ENCODE measurements around the gene RNF135. TPM values are rescaled to one million over a fixed set of nuclear protein-coding genes. Genes with fewer than 3 reads are reported as not detected.
"Not testable (repeated sequence)": the region's sequence is repeated elsewhere in the genome, so short reads cannot be mapped to it uniquely, and the experiment has no call there.

Gene RNF135, protein sequence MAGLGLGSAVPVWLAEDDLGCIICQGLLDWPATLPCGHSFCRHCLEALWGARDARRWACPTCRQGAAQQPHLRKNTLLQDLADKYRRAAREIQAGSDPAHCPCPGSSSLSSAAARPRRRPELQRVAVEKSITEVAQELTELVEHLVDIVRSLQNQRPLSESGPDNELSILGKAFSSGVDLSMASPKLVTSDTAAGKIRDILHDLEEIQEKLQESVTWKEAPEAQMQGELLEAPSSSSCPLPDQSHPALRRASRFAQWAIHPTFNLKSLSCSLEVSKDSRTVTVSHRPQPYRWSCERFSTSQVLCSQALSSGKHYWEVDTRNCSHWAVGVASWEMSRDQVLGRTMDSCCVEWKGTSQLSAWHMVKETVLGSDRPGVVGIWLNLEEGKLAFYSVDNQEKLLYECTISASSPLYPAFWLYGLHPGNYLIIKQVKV
- total RNA-seq (2014; rRNA removed; shearing (Covaris generic)), result 27.0 and 27.3 TPM in 2 replicates
- polyA plus RNA-seq (2014; cell fraction: nucleus; rRNA removed), result 20.5 and 24.0 TPM in 2 replicates

DNA sequence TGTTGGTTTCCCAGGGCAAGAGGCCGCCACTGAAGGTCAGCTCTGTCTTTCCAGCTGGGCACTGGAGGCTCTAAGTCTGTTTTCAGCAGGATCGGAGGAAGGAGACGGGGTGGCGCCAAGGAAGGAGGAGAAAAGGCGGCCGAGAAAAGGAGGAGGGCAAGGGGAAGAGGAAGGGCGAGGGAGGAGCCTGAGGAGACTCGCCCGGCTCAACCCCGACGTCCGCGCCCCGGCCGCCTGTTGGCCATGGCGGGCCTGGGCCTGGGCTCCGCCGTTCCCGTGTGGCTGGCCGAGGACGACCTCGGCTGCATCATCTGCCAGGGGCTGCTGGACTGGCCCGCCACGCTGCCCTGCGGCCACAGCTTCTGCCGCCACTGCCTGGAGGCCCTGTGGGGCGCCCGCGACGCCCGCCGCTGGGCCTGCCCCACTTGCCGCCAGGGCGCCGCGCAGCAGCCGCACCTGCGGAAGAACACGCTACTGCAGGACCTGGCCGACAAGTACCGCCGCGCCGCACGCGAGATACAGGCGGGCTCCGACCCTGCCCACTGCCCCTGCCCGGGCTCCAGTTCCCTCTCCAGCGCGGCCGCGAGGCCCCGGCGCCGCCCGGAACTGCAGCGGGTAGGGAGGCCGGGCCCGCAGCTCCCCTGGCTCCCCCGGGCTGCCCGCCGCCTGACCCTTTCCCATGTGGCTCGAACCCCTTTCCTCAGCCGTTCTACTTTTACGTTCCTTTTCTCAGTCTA, at the start of gene RNF135:
Gene RNF135, plus strand, starts transcription at position 209 of the 737 bp plus-strand sequence. Its CDS starts 35 bp downstream, at position 244.
- DNase-seq (ENCODE audit: extremely low read depth, low read depth), result peak; percentile 89

DNA sequence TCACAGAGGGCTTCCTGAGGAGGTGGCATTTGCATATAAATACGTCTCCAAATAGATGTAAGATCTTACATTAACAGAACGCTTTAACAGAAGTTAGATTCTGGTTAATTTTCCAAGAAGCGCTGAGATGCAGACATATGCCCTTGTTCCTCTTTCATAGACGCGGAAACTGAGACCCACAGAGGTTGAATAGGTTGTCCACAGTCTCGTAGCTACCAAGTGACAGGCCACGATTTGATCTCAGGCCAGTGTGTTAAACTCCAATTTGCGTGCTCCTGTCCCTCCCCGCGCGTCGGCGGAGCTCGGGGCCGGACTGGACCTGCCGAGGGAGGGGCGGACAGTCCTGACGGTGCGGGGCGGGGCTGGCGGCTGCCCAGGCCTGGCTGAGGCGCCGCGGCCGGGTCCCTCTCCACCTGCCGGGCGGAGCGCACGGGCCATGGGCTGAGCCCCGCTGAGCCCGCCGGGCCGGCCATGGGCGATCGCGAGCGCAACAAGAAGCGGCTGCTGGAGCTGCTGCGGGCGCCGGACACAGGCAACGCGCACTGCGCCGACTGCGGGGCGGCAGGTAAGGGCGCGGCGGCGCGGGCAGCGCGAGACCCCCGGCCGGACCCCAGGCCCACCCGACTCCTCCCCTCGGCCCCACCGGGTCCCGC, 49.2 kb upstream of the RNF135 start, which contains the start of gene ADAP2:
Gene ADAP2, plus strand, starts transcription at position 402 of the 653 bp plus-strand sequence. Its CDS starts 70 bp downstream, at position 472.
- DNase-seq (ENCODE audit: extremely low read depth, low read depth), result peak; percentile 7

DNA sequence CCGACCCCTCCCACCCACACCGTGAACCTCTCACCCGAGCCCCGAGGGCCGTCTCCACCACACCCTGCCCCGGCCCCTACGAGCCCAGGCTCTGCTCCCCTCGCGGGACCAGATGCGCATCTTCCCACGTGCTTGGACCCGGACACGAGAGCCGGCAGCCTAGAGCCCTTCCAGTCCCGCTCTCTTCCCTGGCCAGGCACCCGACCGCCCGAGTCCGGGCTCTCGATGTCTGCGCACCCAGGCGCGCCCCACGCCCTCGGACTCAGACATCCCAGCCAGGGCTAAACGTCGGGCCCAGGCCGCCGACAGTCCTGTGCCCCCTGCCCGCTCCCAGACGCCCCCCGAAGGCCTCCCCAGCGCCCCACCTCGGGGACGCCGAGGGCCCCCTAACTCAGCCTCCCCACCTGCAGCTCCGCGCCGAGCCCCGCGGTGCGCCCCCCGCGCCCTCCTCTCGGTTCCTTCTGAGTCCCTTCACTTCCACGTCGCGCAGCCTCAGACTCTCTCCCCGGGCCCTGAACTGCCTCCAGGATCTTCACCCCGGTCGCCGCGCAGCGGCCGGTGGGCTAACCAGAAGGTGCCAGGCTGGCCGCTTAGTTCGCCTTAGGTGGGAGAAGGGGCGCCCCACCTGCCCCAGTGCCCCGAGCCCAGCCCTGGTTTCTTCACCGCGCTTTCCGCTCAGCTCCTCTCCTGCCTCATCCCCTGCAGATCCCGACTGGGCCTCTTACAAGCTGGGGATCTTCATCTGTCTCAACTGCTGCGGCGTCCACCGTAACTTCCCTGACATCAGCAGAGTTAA, 48.4 kb upstream of the RNF135 start:
- no peak for DNase-seq (ENCODE audit: extremely low read depth, low read depth)

DNA sequence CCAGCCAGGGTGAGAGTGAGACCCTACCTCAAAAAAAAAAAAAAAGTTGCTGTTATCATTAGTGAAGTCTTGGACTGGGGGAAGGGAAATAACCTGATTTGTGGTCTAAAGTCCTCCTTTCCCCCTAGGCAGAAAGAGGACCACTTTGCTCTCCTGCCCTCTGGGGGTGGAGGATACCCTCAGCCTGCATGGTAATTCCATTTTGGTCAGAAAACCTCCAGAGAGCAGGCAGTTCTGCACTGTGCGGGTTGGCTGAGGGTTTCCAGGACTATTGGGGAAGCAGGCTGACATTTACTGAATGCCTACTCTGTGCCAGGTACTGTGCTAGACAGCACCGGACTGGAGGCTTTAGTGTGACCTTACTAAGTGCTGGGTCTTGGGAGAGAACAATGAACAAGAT, 46.5 kb upstream of the RNF135 start:
- no peak for DNase-seq (ENCODE audit: extremely low read depth, low read depth)

DNA sequence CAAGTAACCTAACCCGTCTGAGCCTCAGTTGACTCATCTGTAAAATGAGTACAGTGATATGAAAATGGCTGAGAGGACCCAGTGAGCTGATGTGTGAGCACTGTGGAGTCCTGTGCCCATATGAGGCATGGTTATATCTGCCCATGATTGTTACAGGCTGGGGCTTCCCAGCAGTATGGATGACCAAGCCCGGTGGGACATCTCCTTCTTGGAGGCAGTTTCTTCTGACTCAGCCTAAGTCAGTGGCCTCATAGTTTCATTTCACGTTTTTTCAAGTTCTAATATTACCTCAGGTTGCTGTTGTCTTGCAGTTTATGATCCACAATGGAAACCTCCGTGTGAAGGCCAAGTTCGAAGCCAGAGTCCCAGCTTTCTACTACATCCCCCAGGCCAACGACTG, 44.3 kb upstream of the RNF135 start:
- DNase-seq (ENCODE audit: extremely low read depth, low read depth), result no peak

DNA sequence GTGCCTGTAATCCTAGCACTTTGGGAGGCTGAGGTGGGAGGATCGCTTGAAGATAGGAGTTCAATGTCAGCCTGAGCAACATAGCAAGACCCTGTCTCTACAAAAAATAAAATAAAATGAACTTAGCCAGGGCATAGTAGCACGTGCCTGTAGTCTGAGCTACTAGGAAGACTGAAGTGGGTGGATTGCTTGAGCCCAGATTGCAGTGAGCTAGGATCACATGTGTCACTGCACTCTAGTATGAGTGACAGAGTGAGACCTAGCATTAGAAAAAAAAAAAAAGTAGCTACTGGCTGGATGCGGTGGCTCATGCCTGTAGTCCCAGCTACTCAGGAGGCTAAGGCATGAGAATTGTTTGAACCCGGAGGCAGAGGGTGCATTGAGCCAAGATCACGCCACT, 43.1 kb upstream of the RNF135 start:
- no peak for DNase-seq (ENCODE audit: extremely low read depth, low read depth)

DNA sequence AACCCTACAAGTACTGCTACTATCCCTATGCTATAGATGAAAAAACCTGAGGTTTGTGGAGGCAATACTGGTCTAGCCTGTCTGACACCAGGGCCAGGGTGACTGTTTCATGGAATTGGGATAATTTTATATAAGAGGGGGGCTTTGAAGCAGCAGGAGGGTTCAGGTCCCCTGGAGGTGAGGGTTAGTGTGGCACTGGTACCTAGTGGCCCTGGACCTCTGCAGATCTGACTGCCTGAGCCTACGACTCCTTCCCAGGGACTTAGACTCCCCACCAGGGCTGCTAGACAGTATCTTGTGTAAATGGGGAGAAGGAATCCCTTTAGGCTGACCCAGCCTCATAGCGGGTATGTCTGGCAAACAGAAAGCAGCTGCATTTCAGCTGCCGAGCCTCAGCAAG, 42.3 kb upstream of the RNF135 start:
- no peak for DNase-seq (ENCODE audit: extremely low read depth, low read depth)

DNA sequence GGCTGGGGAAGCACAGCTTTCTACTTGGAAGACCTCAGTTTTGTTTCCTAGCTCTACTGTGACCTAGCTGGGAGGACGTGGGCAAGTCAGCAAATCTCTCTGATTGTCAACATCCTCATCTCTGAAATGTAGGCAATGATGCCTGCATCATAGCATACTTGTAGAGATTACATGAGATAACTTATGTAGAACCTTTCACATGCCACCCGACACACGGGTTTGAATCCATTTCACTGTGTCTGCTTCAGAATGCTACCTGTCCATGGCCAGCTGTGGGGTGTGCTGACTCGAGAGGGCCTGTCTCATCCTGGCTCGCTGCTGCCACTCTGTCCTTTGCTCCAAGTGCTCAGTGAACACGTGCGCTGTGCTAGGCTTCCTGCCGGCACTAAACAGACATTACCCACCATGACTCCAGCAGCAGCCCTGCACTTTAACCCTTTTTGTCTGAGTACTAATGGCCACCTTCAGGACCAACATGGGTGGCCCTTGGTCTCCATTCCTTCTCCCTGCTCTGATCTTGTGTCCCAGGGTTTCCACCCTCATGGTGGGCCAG, 41.7 kb upstream of the RNF135 start:
- no peak for DNase-seq (ENCODE audit: extremely low read depth, low read depth)

DNA sequence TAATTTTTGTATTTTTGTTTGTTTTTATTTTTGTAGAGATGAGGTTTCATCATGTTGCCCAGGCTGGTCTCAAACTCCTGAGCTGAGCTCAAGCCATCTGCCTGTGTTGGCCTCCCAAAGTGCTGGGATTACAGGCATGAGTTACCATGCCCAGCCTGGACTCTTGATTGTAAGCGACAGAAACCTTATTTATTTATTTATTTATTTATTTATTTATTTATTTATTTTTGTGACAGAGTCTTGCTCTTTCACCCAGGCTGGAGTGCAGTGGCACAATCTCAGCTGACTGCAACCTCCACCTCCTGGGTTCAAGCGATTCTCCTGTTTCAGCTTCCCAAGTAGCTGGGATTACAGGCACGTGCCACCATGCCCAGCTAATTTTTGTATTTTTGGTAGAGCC, 41.0 kb upstream of the RNF135 start:
- DNase-seq (ENCODE audit: extremely low read depth, low read depth), result not testable (repeated sequence)

DNA sequence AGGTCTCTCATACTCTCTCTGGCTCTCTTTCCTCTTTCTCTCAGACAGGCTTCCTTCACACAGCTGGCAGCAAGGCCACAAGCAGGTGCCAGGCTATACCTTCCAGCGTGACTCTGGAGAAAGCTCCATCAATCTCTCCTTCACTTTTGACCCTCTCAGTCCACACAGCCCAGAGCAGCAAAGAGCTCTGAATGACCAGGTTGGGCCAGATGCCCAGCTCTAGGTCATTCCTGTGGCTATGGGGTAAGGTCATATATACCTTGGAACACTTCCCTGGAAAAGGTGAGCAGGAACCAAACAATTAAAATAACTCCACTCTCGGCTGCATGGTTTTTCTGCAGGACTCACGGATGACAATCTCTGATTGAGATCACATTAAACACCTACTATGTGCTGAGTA, 40.3 kb upstream of the RNF135 start:
- DNase-seq (ENCODE audit: extremely low read depth, low read depth), result no peak

DNA sequence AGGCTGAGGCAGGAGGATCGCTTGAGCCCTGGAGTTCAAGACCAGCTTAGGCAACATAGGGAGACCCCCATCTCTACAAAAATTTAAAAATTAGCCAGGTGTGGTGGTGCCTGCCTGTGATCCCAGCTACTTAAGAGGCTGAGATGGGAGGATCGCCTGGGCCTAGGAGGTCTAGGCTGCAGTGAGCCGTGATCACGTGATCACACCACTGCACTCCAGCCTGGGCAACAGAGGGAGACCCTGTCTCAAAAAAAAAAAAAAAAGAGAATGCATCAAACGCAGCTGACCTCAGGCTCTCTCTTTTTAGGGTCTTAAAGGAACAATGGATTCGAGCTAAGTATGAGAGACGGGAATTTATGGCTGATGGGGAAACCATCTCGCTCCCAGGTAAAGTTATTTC, 39.3 kb upstream of the RNF135 start:
- not testable (repeated sequence) for DNase-seq (ENCODE audit: extremely low read depth, low read depth)

DNA sequence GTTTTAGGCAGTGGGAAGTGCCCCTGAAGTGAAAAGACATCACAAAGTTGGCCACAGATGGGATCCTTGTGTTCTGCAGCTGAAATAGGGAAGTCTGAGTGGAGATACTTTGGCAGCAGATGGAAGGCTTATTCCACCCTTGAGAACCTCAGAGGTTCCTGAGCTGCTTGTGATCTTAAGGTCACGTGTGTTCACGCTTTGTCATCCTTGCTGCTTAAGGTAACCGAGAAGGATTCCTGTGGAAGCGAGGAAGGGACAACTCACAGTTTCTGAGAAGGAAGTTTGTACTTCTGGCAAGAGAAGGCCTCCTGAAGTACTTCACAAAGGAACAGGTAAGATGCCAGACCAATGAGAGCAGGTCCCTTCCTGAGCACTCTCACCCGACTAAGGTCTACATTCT, 36.9 kb upstream of the RNF135 start:
- no peak for DNase-seq (ENCODE audit: extremely low read depth, low read depth)

DNA sequence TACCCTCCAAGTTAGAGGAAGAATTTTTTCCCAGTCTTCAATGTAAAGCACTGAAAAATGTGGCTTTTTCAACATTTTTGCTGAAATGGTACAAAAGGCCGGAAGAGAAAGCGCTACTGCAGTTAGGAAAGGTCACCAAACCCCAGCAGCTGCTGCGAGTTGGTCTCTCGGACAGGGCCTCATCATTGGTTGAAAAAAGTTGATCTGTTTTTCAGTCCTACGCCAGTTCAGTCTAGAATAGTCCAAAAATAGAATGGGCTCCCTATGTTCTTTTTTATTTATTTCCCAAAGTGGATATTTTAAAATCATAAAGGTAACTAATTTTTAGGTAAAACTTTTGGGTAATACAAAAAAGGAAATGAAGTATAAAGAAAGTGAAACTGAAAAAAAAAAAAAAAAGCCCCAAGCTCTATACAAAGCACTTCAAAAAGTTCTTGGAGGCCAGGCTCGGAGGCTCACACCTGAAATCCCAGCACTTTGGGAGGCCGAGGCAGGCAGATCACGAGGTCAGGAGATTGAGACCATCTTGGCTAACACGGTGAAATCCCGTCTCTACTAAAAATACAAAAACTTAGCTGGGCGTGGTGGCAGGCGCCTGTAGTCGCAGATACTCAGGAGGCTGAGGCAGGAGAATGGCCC, 31.7 kb upstream of the RNF135 start:
- DNase-seq (ENCODE audit: extremely low read depth, low read depth), result no peak

DNA sequence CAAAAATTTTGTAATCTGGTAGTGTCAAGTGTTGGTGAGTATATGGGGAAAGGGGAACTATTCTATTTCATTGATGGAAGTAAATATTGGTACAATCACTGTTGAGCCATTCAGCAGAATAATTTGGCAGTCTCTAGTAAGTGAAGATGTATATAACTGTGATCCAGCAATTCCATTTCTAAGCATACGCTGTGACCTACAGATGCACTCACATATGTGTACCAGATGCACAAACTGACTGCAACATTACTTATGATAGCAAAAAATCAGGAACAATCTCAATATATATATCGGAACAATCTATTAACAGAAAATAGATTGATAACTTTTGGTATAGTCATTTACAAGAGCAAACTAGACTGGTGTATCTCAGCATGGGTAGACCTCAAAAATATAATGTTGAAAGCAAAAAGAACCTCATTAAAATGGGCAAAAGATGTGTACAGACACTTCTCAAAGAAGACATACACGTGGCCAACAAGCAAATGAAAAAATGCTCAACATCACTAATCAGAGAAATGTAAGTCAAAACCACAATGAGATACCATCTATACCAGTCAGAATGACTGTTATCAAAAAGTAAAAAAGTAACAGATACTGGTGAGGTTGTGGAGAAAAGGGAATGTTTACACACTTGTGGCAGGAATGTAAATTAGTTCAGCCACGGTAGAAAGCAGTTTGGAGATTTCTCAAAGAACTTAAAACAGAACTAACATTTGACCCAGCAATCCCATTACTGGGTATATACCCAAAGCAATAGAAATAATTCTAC, 28.3 kb upstream of the RNF135 start:
- DNase-seq (ENCODE audit: extremely low read depth, low read depth), result no peak

DNA sequence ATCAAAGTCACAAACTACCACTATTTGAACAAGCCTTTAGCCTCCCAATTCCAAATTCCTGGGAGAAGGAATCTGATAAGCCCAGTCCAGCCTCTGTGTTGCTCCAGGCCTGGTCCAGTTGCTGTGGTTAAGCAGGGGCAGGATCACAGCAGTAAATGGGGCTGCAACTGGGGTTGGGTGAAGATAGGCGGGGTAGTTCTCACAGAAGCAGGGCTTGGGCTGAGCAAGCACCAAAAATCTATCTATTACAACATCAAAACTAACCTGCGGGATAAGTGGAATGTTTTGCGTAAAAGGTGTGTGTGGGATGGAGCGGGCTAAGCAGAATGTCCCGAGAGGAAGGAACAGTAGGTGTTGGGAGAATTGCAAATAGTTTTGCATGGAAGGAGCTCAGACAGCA, 23.0 kb upstream of the RNF135 start:
- DNase-seq (ENCODE audit: extremely low read depth, low read depth), result no peak

DNA sequence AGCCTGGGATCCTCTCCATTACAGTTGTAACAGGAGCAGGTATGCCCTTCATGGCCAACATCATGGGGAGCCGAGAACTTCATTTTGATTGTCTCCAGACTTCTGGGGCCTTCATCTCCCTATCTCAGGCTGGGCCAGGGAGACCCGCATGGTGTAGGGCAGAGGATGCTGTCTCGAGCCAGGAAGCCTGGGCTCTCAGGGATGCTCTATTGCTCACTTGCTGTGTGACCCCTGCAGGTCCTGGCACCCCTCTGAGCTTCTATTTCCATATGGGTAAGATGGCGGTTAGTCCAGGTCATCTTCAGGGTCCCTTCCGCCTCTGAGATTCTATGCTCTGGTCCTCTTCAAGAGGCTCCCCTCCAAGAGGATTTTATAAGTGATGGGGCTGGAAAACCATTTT, 20.6 kb upstream of the RNF135 start:
- no peak for DNase-seq (ENCODE audit: extremely low read depth, low read depth)

DNA sequence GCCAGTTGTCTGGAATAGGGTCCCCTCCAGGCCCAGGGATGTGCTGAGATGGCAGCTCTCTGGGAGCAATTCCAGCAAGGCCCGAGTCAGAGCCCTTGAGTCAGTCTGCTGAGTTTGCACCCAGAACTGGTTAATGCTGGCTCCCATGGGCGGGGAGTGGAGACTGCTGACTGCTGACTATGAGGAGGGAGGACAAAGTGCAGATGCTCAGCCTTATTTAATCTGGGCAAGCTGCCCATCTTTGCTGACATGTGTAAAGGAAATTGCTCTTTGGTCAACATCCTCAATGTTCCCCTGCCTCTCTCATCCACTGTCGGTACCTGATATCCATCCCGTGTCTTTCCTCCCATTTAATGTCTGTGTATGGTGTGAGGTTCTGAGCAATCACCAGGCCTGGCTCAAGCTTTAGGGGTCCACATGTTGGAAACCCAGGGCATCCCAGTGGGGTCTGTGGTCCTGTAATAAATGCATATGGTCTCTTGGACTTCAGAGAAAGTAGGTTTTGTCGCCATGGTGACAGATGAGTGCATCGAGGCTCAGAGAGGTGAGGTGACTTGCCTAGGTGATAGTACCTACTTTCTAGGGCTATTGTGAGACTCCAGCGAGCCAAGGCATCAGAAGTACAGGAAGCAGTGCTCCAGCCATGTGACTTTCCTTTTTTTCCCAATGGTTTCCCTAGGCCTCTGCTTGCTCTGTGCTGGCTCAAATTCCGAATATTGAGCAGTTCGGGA, 20.0 kb upstream of the RNF135 start:
- DNase-seq (ENCODE audit: extremely low read depth, low read depth), result no peak
